Activated naive CD8-positive, alpha-beta T cell treated with anti-CD3 and anti-CD28 coated beads, Interleukin-2, amount 10 ng/mL, durations not matched to agents 7 days and 5 days (primary cell): Measurements from ENCODE around the gene DERA. TPM values are rescaled to one million over a fixed set of nuclear protein-coding genes. Genes with fewer than 3 reads are reported as not detected.
"Not testable (repeated sequence)": the region's sequence is repeated elsewhere in the genome, so short reads cannot be mapped to it uniquely, and the experiment has no call there.

Experiments used
- ATAC-seq: fragments of 150-1000 bp; cut with Tn5 transposase; one replicate; pipeline ENCODE4 v1.10.0; 2021; ENCODE audit warnings: low read depth, moderate library complexity
- POLR2A ChIA-PET: fragments of 350-600 bp; sonication (Branson Sonifier 250); formaldehyde crosslinking; loops from one replicate; lab custom pipeline; 2021; ENCODE audit warnings: antibody characterized with exemption; lab: Charles Lee
- DNase-seq: peaks from one replicate; pipeline ENCODE4 v3.0.0; 2021
- H3K27ac Mint-ChIP-seq: one replicate; pipeline ENCODE4 v1.8.0; 2022; ENCODE audit warnings: mild to moderate bottlenecking, mixed read lengths
- H3K27me3 Mint-ChIP-seq: one replicate; pipeline ENCODE4 v1.8.0; 2022; ENCODE audit warnings: mild to moderate bottlenecking, moderate library complexity, mixed read lengths
- H3K36me3 Mint-ChIP-seq: one replicate; pipeline ENCODE4 v1.8.0; 2021; ENCODE audit warnings: mild to moderate bottlenecking, mixed read lengths
- H3K4me1 Mint-ChIP-seq: one replicate; pipeline ENCODE4 v1.8.0; 2021; ENCODE audit warnings: mixed read lengths
- H3K4me3 Mint-ChIP-seq: one replicate; pipeline ENCODE4 v1.8.0; 2022; ENCODE audit warnings: mild to moderate bottlenecking, moderate library complexity, mixed read lengths
- H3K9me3 Mint-ChIP-seq: one replicate; pipeline ENCODE4 v1.8.0; 2021; ENCODE audit warnings: mixed read lengths
- total RNA-seq, 2 experiments: library from RNA; stranded (reverse); gene quantifications; one replicate each; pipeline ENCODE4 v1.2.3, GENCODE V29; 2021

Gene DERA
- total RNA-seq, 2 experiments from 2014 or later: 22.5 to 23.4 TPM

GRCh38 chr12:16046266-16046665, 135.1 kb downstream of the DERA start:
- H3K4me3 Mint-ChIP-seq: no peak overlapping the region
- H3K4me1 Mint-ChIP-seq: no peaks in the 10 kb centered on the region
- H3K27ac Mint-ChIP-seq: no peak overlapping the region
- H3K9me3 Mint-ChIP-seq: peaks cover 10% of the 10 kb centered on the region
- no peaks in the 10 kb centered on the region for H3K27me3 Mint-ChIP-seq
- DNase-seq (no peak), ATAC-seq (no peak)
- POLR2A ChIA-PET: no interaction called here
- no peaks in the 10 kb centered on the region for H3K36me3 Mint-ChIP-seq

DNA sequence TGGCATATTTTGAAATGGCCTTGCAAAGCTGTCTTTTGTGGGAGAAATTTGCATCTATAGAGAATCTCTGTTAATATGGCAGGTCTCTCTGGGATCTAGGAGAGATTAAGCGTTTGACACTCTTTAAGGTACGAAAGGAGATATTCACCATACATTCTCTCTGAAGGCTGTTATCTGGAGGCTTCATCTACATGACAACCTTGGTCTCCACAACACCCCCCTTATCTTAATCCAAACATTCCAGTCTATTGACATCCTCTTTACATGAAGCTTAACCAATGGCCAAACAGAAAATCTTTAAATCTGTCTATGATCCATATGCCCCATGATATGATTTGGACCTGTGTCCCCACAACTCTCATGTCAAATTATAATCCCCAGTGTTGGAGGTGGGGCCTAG, 137.4 kb downstream of the DERA start:
- no peaks in the 10 kb centered on the region for H3K4me1 Mint-ChIP-seq
- H3K9me3 Mint-ChIP-seq: peaks cover 5% of the 10 kb centered on the region
- H3K27me3 Mint-ChIP-seq: no peaks in the 10 kb centered on the region
- DNase-seq (no peak), ATAC-seq (no peak)
- POLR2A ChIA-PET: no interaction called here
- H3K27ac Mint-ChIP-seq: no peak overlapping the region
- no peak overlapping the region for H3K4me3 Mint-ChIP-seq
- no peaks in the 10 kb centered on the region for H3K36me3 Mint-ChIP-seq

DNA sequence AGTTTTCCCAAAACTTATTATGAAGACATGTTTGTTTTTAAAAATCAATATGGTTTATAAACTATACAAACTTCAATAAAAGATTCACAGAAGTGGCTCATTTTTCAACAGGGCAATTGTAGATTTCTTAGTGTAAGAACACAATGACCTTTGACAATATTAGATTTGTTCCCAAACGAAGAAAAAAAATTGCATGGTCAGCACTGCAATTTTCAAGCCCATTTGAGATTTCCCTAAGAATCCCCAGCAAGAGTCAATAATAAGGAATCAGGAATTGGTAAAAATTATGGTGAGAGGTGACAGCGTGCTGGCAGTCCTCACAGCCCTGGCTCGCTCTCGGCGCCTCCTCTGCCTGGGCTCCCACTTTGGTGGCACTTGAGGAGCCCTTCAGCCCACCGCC, 145.8 kb downstream of the DERA start:
- no peak for DNase-seq
- POLR2A ChIA-PET: no interaction called here
- Mint-ChIP-seq H3K9me3 (peaks cover 5% of the 10 kb centered on the region), H3K27ac (no peak overlapping the region), H3K4me3 (no peak overlapping the region), H3K27me3 (no peaks in the 10 kb centered on the region), H3K4me1 (no peaks in the 10 kb centered on the region), H3K36me3 (no peaks in the 10 kb centered on the region)
- ATAC-seq: no peak

GRCh38 chr12:16057351-16057751, 146.2 kb downstream of the DERA start:
- DNase-seq, H3K4me1 Mint-ChIP-seq, POLR2A ChIA-PET, H3K27ac Mint-ChIP-seq, H3K4me3 Mint-ChIP-seq, H3K36me3 Mint-ChIP-seq, H3K27me3 Mint-ChIP-seq, ATAC-seq, H3K9me3 Mint-ChIP-seq: not testable (repeated sequence)

DNA sequence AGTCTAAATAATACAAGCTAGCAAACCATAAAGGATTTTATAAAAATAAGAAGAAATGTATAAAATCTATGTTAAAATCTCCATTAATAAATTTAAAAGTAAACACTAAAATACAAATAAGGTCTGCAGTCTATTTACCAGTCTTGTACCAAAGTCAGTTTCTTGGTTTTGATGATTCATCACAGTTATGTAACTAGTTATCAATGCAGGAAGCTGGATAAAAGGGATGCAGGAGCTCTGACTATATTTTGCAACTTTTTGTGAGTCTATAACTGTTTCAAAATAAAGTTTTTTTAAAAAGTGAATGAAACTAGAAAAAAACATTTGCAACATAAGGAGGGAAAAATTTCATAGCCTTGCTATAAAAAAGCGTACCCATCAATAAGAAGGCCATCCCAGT, 151.5 kb downstream of the DERA start:
- no peaks in the 10 kb centered on the region for H3K27me3 Mint-ChIP-seq
- POLR2A ChIA-PET: no interaction called here
- no peak overlapping the region for H3K27ac Mint-ChIP-seq
- no peak for DNase-seq
- H3K4me3 Mint-ChIP-seq: no peak overlapping the region
- no peak for ATAC-seq
- no peaks in the 10 kb centered on the region for H3K36me3 Mint-ChIP-seq
- H3K9me3 Mint-ChIP-seq: no peaks in the 10 kb centered on the region
- no peaks in the 10 kb centered on the region for H3K4me1 Mint-ChIP-seq

GRCh38 chr12:16063726-16064125, 152.6 kb downstream of the DERA start:
- Mint-ChIP-seq H3K27me3 (no peaks in the 10 kb centered on the region), H3K9me3 (no peaks in the 10 kb centered on the region), H3K4me1 (no peaks in the 10 kb centered on the region), H3K36me3 (no peaks in the 10 kb centered on the region), H3K4me3 (no peak overlapping the region), H3K27ac (no peak overlapping the region)
- ATAC-seq (no peak), DNase-seq (no peak)
- POLR2A ChIA-PET: no interaction called here

DNA sequence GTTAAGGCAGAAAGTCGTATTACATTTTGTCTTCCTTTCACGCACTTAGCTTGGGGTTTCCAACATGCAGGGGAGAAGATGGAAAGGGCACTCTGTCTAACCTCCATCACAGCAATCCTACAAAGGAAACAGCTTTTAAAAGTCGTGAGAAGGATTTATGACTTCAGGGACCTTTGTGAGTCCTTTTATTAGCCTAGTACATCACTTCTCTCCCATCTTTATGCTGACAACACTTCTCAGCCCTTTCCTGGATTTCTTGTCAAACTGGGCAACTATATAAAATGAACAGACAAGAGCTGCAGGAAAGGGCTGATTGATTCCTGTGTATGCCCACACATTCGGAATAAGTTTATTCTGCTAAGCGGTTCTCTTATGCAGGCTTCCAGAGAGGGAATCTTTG, 159.0 kb downstream of the DERA start:
- H3K4me3 Mint-ChIP-seq: no peak overlapping the region
- DNase-seq (no peak), ATAC-seq (no peak)
- no peaks in the 10 kb centered on the region for H3K9me3 Mint-ChIP-seq
- peaks cover 3% of the 10 kb centered on the region for H3K27me3 Mint-ChIP-seq
- no peaks in the 10 kb centered on the region for H3K4me1 Mint-ChIP-seq
- H3K36me3 Mint-ChIP-seq: no peaks in the 10 kb centered on the region
- POLR2A ChIA-PET: no interaction called here
- H3K27ac Mint-ChIP-seq: no peak overlapping the region

- Mint-ChIP-seq H3K36me3 (no peaks in the 10 kb centered on the region), H3K4me1 (no peaks in the 10 kb centered on the region), H3K27ac (no peak overlapping the region), H3K9me3 (no peaks in the 10 kb centered on the region), H3K4me3 (no peak overlapping the region), H3K27me3 (peaks cover 3% of the 10 kb centered on the region)
- no peak for DNase-seq
- POLR2A ChIA-PET: no interaction called here
- ATAC-seq: no peak
Measured at GRCh38 chr12:16072678-16073077, 161.5 kb downstream of the DERA start.

DNA sequence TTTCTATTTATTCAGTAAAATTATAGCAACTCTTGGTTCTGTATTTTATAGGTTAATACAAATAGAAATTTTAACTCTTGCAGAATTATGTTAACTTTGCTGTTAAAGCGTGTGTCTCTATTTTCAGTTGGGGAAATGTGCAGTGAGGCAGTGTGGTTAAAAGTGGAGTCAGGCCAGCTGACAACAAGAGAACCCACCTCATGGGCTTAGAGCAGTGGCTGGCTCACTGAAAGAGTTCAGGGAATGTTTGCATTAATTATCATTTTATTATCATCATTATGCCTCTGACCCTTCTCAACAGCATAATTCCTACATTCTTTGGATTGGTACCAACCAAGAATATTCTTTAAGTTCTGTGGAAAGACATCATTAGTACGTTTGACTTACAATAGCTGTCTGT, 163.8 kb downstream of the DERA start:
- no peaks in the 10 kb centered on the region for H3K4me1 Mint-ChIP-seq
- H3K4me3 Mint-ChIP-seq: no peak overlapping the region
- no peaks in the 10 kb centered on the region for H3K9me3 Mint-ChIP-seq
- DNase-seq: no peak
- ATAC-seq: no peak
- H3K36me3 Mint-ChIP-seq: no peaks in the 10 kb centered on the region
- no peak overlapping the region for H3K27ac Mint-ChIP-seq
- peaks cover 3% of the 10 kb centered on the region for H3K27me3 Mint-ChIP-seq
- POLR2A ChIA-PET: no interaction called here

DNA sequence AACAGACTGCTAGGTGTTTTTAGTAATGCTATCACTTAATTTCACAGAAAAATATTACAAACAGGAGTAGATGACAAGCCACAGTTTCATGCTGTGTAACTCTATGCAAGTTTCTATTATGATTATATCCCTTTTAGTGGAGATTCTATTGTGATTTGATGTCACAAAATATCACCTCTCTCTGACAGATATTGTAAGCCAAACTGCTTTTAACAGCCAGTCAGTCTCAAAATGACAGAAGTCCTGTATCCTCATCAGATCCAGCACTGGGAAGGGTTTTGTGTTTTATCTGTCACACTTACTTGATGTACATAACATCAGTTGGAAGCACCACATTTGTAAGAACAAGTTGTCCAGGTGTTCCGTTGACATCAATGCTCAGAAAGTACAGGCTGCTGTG, 164.8 kb downstream of the DERA start:
- no peaks in the 10 kb centered on the region for H3K4me1 Mint-ChIP-seq
- H3K9me3 Mint-ChIP-seq: no peaks in the 10 kb centered on the region
- POLR2A ChIA-PET: no interaction called here
- H3K4me3 Mint-ChIP-seq: no peak overlapping the region
- no peak for DNase-seq
- no peak overlapping the region for H3K27ac Mint-ChIP-seq
- no peaks in the 10 kb centered on the region for H3K36me3 Mint-ChIP-seq
- ATAC-seq: no peak
- peaks cover 3% of the 10 kb centered on the region for H3K27me3 Mint-ChIP-seq

DNA sequence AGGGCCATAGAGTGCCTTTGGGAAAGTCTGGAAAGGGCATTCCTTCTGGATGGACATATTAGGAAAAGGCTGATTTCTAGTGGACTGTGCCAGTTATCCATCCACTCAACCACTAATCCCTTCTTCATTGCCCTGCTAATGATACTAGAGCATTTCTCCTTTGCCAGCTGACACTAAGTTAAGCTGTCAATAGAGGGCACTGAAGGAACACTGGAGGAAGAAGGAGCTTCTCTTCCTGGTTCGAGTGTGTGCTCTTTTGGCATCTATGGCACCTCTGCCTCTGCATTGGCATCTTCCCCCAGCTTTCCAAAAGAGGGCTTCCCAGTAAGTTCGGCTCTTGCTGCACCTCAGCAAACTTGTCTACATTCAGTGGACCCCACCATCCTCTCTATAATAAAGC, 165.4 kb downstream of the DERA start:
- H3K4me3 Mint-ChIP-seq: no peak overlapping the region
- POLR2A ChIA-PET: no interaction called here
- no peak overlapping the region for H3K27ac Mint-ChIP-seq
- H3K4me1 Mint-ChIP-seq: no peaks in the 10 kb centered on the region
- H3K36me3 Mint-ChIP-seq: no peaks in the 10 kb centered on the region
- peaks cover 3% of the 10 kb centered on the region for H3K27me3 Mint-ChIP-seq
- DNase-seq (no peak), ATAC-seq (no peak)
- no peaks in the 10 kb centered on the region for H3K9me3 Mint-ChIP-seq

DNA sequence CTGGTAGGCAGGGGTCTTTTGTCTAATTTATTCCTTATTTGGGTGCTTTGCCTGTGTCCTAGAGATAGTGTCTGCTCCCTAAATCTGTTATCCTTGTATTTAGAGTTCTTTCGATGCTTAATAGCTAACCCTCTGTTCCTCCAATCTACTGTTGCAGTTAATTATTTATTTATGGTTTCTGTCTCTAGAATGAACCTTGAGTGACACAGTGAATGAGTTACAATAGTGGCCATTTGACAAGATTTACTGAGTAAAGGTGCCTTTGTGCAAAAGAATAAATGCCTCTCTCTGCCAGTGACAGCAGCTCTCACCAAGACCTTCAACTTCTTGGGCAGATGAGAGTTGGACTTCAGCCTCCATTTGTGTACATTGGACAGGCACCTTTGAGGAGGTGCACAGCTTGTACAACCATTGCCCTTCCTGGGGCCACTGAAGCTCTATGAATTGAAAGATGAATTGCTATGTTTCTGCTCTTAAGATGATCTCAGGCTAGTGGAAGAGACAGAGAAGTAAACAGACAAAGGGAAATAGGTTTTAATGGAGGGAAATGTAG, 165.9 kb downstream of the DERA start:
- DNase-seq (no peak), ATAC-seq (no peak)
- Mint-ChIP-seq H3K27ac (no peak overlapping the region), H3K4me1 (no peaks in the 10 kb centered on the region), H3K27me3 (peaks cover 3% of the 10 kb centered on the region), H3K9me3 (no peaks in the 10 kb centered on the region), H3K4me3 (no peak overlapping the region), H3K36me3 (no peaks in the 10 kb centered on the region)
- POLR2A ChIA-PET: no interaction called here

GRCh38 chr12:16086462-16086861, 175.3 kb downstream of the DERA start:
- POLR2A ChIA-PET: no interaction called here
- H3K4me3 Mint-ChIP-seq: no peak overlapping the region
- no peaks in the 10 kb centered on the region for H3K4me1 Mint-ChIP-seq

GRCh38 chr12:16086942-16087341, 175.8 kb downstream of the DERA start:
- H3K27ac Mint-ChIP-seq: no peak overlapping the region
- ATAC-seq: no peak
- peaks cover 1% of the 10 kb centered on the region for H3K9me3 Mint-ChIP-seq
- POLR2A ChIA-PET: no interaction called here
- no peak overlapping the region for H3K4me3 Mint-ChIP-seq
- no peaks in the 10 kb centered on the region for H3K36me3 Mint-ChIP-seq
- DNase-seq: no peak
- no peaks in the 10 kb centered on the region for H3K4me1 Mint-ChIP-seq
- H3K27me3 Mint-ChIP-seq: no peaks in the 10 kb centered on the region

More at GRCh38 chr12:16086462-16086861, 175.3 kb downstream of the DERA start:
- DNase-seq (no peak), ATAC-seq (no peak)
- Mint-ChIP-seq H3K9me3 (peaks cover 1% of the 10 kb centered on the region), H3K27me3 (no peaks in the 10 kb centered on the region), H3K36me3 (no peaks in the 10 kb centered on the region), H3K27ac (no peak overlapping the region)
